Cortex of kidney (tissue), 1 donor: ENCODE measurements around the gene AP5M1.
"Not testable (repeated sequence)": the region's sequence is repeated elsewhere in the genome, so short reads cannot be mapped to it uniquely, and the experiment has no call there.

ENCODE experiments used
- DNase-seq: peaks from one replicate; lab custom pipeline; 2025; lab: John Stamatoyannopoulos, UW

AP5M1 gene

DNA sequence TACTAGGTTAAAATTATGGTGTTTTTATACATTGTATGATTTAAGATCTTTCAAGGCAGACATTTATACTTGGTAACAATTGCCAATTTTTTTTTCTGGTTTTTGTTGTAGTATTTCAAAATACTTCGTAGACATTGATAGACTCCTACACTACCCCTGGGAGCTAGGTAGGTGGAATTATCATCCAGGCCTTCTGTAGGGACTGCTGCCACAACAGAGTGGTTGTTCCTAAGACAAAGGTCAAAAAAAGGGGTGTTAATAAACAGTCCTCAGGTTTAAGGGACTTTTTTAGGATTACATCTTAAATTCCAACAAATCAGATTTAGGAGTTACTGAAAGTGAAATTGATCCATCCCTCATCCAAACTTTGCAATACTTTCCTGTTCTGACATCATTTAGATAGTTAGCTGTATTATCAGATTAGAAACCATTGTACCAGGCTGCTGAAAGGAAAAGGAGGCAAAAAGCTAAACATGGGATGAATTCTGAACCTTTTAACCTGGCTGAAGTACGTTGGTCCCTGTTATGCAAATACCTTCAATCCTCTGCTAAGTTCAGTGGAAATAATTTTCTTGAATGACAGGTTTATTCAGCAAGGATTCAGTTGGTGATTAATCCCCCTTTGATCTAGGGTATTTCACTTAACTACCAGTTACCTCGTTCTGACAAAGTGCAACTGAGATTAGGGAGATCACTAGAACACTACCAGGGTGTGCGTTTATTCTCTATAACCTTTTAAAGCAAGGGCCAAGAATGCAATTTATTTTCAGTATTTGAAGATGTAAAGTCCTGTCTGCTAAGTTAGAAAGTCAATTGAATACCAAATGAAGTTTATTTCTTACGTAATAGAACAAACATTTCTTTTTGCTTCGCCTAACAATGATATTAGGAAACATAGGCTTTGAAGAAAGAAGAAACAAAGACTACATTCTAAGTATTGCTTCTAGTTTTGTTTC, 23.2 kb downstream of the AP5M1 start:
- no peak for DNase-seq

DNA sequence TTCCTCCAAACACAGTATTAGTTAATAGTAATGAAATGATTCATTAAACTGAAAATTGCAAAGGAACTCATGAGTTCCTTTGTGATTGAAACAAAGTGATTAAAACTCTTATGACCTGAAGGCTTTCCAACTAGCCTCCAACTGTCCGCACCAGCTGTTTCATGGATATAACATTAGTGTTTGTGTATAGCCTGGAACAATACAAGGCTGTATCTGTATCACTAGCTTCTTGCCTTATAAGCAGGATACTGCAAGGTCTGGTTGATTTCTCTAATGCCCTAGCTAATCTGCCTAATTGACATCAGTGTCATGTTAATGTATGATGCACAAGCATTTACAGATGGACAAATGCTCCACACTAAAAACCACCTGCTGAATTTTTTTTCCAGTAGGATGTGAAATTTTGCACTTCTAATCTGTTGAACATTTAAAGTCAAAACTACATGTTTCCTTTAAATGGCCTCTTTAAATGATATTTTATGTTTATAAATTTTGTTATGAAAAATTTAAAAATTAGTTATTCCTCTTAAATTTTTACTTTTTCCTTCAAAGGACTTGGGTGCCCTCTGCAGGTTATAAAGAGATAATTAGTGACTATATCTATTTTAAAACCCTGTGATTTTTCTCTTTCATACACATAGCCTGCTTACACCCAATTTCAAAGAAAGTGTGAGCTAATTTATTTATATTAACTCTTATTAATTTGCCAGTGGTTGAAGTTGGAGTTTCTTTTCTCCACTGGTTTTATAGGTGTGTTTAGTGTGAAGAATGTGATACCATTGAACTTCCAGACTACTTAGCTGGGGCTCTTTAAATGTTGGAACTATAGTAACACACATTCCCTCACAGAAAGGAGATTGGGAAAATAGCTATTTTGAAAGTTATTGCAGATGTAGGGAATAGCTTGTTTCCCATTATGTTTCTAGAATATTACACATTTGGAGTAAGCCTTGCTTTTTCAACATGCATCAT, 25.4 kb downstream of the AP5M1 start:
- DNase-seq = no peak

DNA sequence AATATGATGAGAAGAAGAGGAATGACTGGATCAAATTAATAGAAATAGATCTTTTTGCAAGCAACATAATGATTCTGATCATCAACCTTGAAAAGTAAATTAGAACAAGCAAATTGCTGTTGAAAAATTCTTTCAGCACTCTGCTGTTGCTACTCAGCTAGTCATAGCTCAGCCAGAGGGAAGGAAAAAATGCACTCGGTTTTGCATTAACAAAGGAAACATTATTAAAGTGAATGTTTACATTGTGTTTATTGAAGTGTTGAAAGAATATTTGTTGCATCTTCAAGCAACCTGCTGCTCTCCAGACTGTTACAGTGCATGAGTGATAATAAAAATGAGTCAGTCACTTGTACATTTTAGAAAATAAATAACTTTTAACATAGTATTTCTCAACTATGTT, 26.5 kb downstream of the AP5M1 start:
- no peak for DNase-seq

DNA sequence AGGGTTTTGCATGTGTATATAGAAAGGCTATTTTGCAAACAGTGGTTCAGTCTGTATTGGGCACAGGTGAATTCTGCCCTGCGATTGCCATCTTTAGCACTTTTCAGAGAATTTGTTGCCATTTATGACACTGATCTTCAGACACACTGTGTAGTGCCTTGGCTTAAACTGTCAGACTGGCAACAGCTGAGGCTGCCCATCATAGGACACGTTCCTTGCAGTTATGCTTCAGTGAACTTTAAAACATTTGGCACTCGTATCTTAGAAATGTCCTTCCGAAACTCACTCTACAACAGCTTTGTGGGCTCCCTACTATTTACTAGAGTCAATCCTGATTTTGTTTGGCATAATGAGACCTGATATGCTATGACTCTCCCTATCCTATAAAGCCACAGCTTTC, 29.1 kb downstream of the AP5M1 start:
- no peak for DNase-seq

- DNase-seq = no peak
Measured at GRCh38 chr14:57299511-57299910, 30.7 kb downstream of the AP5M1 start.

GRCh38 chr14:57302883-57303282, 34.1 kb downstream of the AP5M1 start:
- DNase-seq = no peak

DNA sequence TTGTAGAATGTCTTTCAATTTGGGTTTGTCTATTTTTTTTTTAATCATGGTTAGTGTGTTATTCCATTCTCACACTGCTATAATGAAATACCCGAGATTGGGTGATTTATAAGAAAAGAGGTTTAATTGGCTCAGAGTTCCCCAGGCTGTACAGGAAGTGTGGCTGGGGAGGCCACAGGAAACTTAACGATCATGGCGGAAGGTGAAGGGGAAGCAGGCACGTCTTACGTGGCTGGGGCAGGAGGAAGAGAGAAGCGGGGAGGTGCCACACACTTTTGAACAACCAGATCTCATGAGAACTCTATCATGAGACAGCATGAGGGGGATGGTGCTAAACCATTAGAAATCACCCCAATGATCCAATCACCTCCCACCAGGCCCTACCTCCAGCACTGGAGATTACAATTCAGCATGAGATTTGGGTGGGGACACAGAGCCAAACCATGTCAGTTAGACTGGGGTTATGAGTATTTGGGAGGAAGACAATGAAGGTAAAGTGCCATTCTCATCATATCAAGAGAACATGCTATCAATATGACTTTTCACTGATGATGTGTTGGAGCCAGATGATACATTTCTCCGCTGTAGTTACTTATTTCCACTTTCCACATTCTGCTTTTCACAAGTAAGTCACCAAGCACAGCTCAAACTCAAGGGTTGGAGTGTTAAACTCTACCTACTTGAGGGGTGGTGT, 45.8 kb downstream of the AP5M1 start:
- DNase-seq = no peak

- DNase-seq = no peak
Measured at GRCh38 chr14:57317248-57317833, 48.6 kb downstream of the AP5M1 start.

GRCh38 chr14:57319636-57320192, 50.9 kb downstream of the AP5M1 start:
- no peak for DNase-seq

GRCh38 chr14:57323721-57324120, 55.0 kb downstream of the AP5M1 start:
- DNase-seq = no peak

DNA sequence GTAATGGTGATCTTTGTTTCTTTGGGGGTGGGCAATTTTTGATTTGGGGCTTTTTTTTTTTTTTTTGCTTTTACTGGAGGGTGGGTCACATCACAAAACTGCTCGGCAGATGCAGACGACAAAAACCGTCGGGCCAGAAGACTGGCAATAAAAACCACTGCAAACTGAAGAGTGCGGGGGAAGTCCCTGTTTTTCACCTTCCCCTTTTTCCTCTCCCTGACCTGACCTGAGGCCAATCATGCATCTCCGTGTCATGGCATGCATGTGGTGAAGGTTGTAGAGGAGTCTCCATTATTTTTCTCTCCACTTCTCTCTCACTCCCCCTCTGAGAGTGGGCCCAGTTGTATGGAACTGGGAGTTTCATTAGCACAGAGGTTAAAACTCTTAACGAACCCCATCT, 57.5 kb downstream of the AP5M1 start:
- DNase-seq = no peak

DNA sequence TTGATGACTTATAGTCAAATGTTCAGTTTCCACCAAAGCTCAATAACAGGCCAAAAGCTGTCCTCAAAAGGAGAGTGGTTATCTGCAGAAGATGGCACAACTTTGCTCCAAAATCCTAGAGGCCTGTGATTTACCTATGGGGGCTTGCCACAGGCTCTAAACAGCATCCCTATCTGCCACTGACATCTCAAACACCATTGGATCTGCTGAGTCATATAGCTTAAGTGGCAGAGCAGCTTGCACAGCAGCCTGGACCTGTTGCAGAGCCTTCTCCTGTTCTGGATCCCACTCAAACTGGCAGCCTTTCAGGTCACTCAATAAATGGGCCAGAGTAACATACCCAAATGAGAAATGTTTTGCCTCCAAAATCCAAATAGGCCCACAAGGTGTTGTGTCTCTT, 61.1 kb downstream of the AP5M1 start:
- DNase-seq = no peak

GRCh38 chr14:57332475-57332874, 63.7 kb downstream of the AP5M1 start:
- not testable (repeated sequence) for DNase-seq

- not testable (repeated sequence) for DNase-seq
Measured at GRCh38 chr14:57333726-57334125, 65.0 kb downstream of the AP5M1 start.

- not testable (repeated sequence) for DNase-seq
Measured at GRCh38 chr14:57343545-57344297, 75.0 kb downstream of the AP5M1 start.

- no peak for DNase-seq
Measured at GRCh38 chr14:57345106-57345505, 76.3 kb downstream of the AP5M1 start.

DNA sequence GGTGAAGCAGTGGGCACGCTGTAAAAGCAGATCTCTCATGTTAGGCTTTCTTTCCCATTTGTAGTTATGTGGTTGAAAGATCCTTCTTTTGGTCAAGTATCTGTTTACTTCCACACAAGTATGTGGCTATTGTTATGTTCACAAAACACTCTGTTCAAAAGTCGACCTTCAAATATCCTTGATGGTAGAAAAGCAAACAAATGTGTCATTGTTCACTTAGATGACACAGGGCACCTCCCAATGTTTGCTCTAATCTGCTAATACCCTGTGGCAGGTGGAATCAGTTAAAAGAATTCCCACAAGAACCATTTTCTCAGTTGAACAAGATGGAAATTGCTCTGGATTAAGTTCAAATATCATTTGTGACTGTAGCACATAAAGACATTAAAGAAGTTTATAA, 78.0 kb downstream of the AP5M1 start:
- no peak for DNase-seq
